Memory B cell (primary cell): ENCODE results near the gene ARL6IP5.

ENCODE experiments used
- ATAC-seq: fragments of 150-1000 bp; cut with Tn5 transposase; 2 replicates; pipeline ENCODE4 v1.10.0; 2021; ENCODE audit warnings: low read depth, mild to moderate bottlenecking, moderate library complexity
- DNase-seq, 2 donors: peaks; one replicate each; pipeline ENCODE4 v3.0.0; 2022; ENCODE audit warnings: low spot score in 2 of 2
- H3K27ac Mint-ChIP-seq: one replicate; pipeline ENCODE4 v1.8.0; 2022; ENCODE audit warnings: mild to moderate bottlenecking, moderate library complexity, mixed read lengths
- H3K27me3 Mint-ChIP-seq: one replicate; pipeline ENCODE4 v1.8.0; 2022; ENCODE audit warnings: mixed read lengths
- H3K36me3 Mint-ChIP-seq: one replicate; pipeline ENCODE4 v1.8.0; 2022; ENCODE audit warnings: mild to moderate bottlenecking, mixed read lengths
- H3K4me1 Mint-ChIP-seq: one replicate; pipeline ENCODE4 v1.8.0; 2022; ENCODE audit warnings: mixed read lengths
- H3K4me3 Mint-ChIP-seq: one replicate; pipeline ENCODE4 v1.8.0; 2022; ENCODE audit warnings: mild to moderate bottlenecking, moderate library complexity, mixed read lengths
- H3K9me3 Mint-ChIP-seq: one replicate; pipeline ENCODE4 v1.8.0; 2022; ENCODE audit warnings: mixed read lengths

ARL6IP5 gene

DNA sequence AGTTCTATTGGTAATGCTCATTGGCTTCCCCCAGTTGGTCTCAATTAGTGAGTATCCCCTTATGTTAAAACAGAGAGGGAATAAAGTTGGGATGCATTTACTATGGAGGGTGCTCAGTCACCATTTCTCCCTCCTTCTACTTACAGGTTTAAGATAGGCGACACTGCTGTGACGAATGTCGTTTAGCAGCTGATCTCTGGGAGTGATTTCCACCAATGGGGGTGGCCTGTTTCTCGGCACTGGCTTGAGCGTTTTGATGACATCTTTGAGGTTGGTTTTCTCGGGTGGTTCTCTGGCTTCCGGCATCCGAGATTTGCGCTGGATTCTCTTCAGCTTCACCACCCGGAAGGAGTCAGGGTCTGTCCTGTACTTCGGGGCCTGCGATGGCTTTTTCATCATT, 33.8 kb downstream of the ARL6IP5 start:
- no peak overlapping the region for H3K27ac Mint-ChIP-seq
- H3K27me3 Mint-ChIP-seq: peaks cover 2% of the 10 kb centered on the region
- no peak overlapping the region for H3K4me3 Mint-ChIP-seq
- DNase-seq: no peak
- H3K36me3 Mint-ChIP-seq: no peaks in the 10 kb centered on the region
- no peaks in the 10 kb centered on the region for H3K4me1 Mint-ChIP-seq
- no peaks in the 10 kb centered on the region for H3K9me3 Mint-ChIP-seq
- ATAC-seq: no peak

DNA sequence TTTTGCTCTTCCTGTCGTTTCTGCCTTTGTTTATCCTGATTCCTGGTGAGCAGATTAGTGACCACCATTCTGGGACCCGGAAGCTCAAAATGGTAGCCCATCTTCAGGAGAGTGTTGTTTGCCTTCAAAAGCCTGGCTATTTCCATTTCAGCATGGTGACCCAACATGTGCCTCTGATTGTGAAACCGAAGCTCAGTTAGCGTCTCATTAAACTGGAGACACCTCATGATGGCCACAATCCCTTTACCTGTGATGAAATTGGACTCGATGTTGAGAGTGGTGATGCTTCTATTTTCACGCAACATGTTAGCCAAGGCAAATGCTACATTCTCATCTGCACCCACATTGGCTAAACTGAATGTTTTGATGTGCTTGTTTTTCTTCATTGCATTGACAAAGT, 34.4 kb downstream of the ARL6IP5 start:
- ATAC-seq (no peak), DNase-seq (no peak)
- H3K4me1 Mint-ChIP-seq: no peaks in the 10 kb centered on the region
- H3K9me3 Mint-ChIP-seq: no peaks in the 10 kb centered on the region
- no peak overlapping the region for H3K27ac Mint-ChIP-seq
- H3K36me3 Mint-ChIP-seq: no peaks in the 10 kb centered on the region
- H3K4me3 Mint-ChIP-seq: no peak overlapping the region
- peaks cover 2% of the 10 kb centered on the region for H3K27me3 Mint-ChIP-seq

- no peak overlapping the region for H3K27ac Mint-ChIP-seq
- no peak for ATAC-seq
- H3K36me3 Mint-ChIP-seq: no peaks in the 10 kb centered on the region
Measured at GRCh38 chr3:69119681-69120080, 34.9 kb downstream of the ARL6IP5 start.

GRCh38 chr3:69120879-69121464, 36.2 kb downstream of the ARL6IP5 start:
- Mint-ChIP-seq H3K27ac (no peak overlapping the region), H3K36me3 (no peaks in the 10 kb centered on the region), H3K9me3 (no peaks in the 10 kb centered on the region), H3K27me3 (peaks cover 2% of the 10 kb centered on the region), H3K4me1 (no peaks in the 10 kb centered on the region), H3K4me3 (no peak overlapping the region)
- DNase-seq (peak; percentile 77 to 80), ATAC-seq (peak; percentile 80)

More at GRCh38 chr3:69119681-69120080, 34.9 kb downstream of the ARL6IP5 start:
- DNase-seq: no peak
- Mint-ChIP-seq H3K4me3 (no peak overlapping the region), H3K4me1 (no peaks in the 10 kb centered on the region), H3K9me3 (no peaks in the 10 kb centered on the region), H3K27me3 (peaks cover 2% of the 10 kb centered on the region)

- no peak for ATAC-seq
- Mint-ChIP-seq H3K27me3 (peaks cover 2% of the 10 kb centered on the region), H3K27ac (no peak overlapping the region), H3K4me3 (no peak overlapping the region), H3K36me3 (no peaks in the 10 kb centered on the region), H3K4me1 (no peaks in the 10 kb centered on the region), H3K9me3 (no peaks in the 10 kb centered on the region)
- DNase-seq: no peak
Measured at GRCh38 chr3:69121513-69121912, 36.8 kb downstream of the ARL6IP5 start.

DNA sequence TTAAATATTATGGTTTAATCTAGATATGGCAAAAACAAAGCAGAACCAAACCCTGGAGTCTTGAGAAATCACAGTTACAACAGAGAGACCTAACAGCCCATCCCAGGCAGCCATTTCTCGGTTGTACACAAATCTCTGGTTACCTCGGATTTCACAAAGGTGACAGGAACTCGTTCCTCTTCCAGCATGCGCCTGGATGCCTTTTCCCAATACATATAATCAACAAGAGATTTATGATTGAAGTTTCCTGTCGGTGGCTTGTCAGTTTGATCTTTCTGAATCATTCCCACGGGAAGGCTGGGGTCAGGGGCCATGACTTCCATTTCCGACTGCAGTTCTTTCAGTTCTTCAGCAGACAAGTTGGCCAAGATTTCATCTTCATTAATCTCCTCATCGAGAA, 37.2 kb downstream of the ARL6IP5 start:
- no peak for ATAC-seq
- peaks cover 3% of the 10 kb centered on the region for H3K27me3 Mint-ChIP-seq
- H3K36me3 Mint-ChIP-seq: no peaks in the 10 kb centered on the region
- no peak overlapping the region for H3K27ac Mint-ChIP-seq
- no peak for DNase-seq
- H3K9me3 Mint-ChIP-seq: no peaks in the 10 kb centered on the region
- no peaks in the 10 kb centered on the region for H3K4me1 Mint-ChIP-seq
- H3K4me3 Mint-ChIP-seq: no peak overlapping the region

DNA sequence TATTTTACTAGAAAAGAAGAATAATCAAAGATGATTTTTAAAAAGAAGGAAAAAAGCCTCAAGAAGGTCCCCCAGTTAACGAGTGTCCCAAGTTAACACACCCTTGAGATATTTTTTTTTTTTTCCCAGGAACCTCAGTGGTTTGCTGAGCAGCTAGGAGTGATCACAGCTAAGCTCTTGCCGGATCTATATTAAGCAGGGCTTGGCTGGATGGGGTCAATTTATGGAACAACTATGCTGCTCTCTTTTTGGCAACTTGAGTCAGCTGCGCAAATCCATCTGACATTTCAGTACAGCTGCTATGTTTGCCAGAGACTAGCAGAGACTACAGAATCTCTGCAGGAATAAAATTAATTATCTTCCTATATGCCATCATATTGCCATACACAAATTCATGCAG, 37.7 kb downstream of the ARL6IP5 start, which contains the start of gene LMOD3:
LMOD3 (minus strand) TSS at position 193 of the 400 bp plus-strand sequence. CDS start 209 bp downstream, outside the sequence.
- Mint-ChIP-seq H3K27ac (no peak within 1 kb of the TSS), H3K4me3 (no peak within 1 kb of the TSS), H3K9me3 (no peaks in the 10 kb centered on the region), H3K27me3 (peaks cover 4% of the 10 kb centered on the region), H3K4me1 (no peaks in the 10 kb centered on the region), H3K36me3 (no peaks in the 10 kb centered on the region)
- DNase-seq: no peak
- no peak for ATAC-seq

- DNase-seq: no peak
- peaks cover 5% of the 10 kb centered on the region for H3K27me3 Mint-ChIP-seq
- no peaks in the 10 kb centered on the region for H3K9me3 Mint-ChIP-seq
- H3K27ac Mint-ChIP-seq: no peak overlapping the region
- H3K4me1 Mint-ChIP-seq: no peaks in the 10 kb centered on the region
- no peak overlapping the region for H3K4me3 Mint-ChIP-seq
- no peak for ATAC-seq
- H3K36me3 Mint-ChIP-seq: no peaks in the 10 kb centered on the region
Measured at GRCh38 chr3:69126216-69126615, 41.5 kb downstream of the ARL6IP5 start.

- DNase-seq: no peak
- no peaks in the 10 kb centered on the region for H3K4me1 Mint-ChIP-seq
- ATAC-seq: no peak
- H3K36me3 Mint-ChIP-seq: no peaks in the 10 kb centered on the region
- no peaks in the 10 kb centered on the region for H3K9me3 Mint-ChIP-seq
- no peak overlapping the region for H3K4me3 Mint-ChIP-seq
- no peak overlapping the region for H3K27ac Mint-ChIP-seq
- peaks cover 5% of the 10 kb centered on the region for H3K27me3 Mint-ChIP-seq
Measured at GRCh38 chr3:69126999-69127398, 42.3 kb downstream of the ARL6IP5 start.

GRCh38 chr3:69128509-69128908, 43.8 kb downstream of the ARL6IP5 start:
- no peak for DNase-seq
- no peaks in the 10 kb centered on the region for H3K36me3 Mint-ChIP-seq
- H3K27ac Mint-ChIP-seq: no peak overlapping the region
- no peaks in the 10 kb centered on the region for H3K4me1 Mint-ChIP-seq
- no peak overlapping the region for H3K4me3 Mint-ChIP-seq
- peaks cover 5% of the 10 kb centered on the region for H3K27me3 Mint-ChIP-seq
- no peak for ATAC-seq
- H3K9me3 Mint-ChIP-seq: no peaks in the 10 kb centered on the region

- Mint-ChIP-seq H3K27ac (no peak overlapping the region), H3K4me1 (no peaks in the 10 kb centered on the region), H3K4me3 (no peak overlapping the region), H3K27me3 (peaks cover 7% of the 10 kb centered on the region), H3K36me3 (no peaks in the 10 kb centered on the region), H3K9me3 (no peaks in the 10 kb centered on the region)
- no peak for ATAC-seq
- DNase-seq: no peak
Measured at GRCh38 chr3:69129531-69129930, 44.8 kb downstream of the ARL6IP5 start.

- Mint-ChIP-seq H3K4me1 (no peaks in the 10 kb centered on the region), H3K9me3 (no peaks in the 10 kb centered on the region), H3K4me3 (no peak overlapping the region), H3K36me3 (no peaks in the 10 kb centered on the region), H3K27me3 (peaks cover 11% of the 10 kb centered on the region), H3K27ac (no peak overlapping the region)
- ATAC-seq (no peak), DNase-seq (no peak)
Measured at GRCh38 chr3:69130689-69131088, 46.0 kb downstream of the ARL6IP5 start.

GRCh38 chr3:69137005-69137404, 52.3 kb downstream of the ARL6IP5 start:
- Mint-ChIP-seq H3K4me3 (no peak overlapping the region), H3K9me3 (no peaks in the 10 kb centered on the region), H3K36me3 (no peaks in the 10 kb centered on the region), H3K4me1 (no peaks in the 10 kb centered on the region), H3K27me3 (peaks cover 14% of the 10 kb centered on the region), H3K27ac (no peak overlapping the region)
- DNase-seq (no peak), ATAC-seq (no peak)

DNA sequence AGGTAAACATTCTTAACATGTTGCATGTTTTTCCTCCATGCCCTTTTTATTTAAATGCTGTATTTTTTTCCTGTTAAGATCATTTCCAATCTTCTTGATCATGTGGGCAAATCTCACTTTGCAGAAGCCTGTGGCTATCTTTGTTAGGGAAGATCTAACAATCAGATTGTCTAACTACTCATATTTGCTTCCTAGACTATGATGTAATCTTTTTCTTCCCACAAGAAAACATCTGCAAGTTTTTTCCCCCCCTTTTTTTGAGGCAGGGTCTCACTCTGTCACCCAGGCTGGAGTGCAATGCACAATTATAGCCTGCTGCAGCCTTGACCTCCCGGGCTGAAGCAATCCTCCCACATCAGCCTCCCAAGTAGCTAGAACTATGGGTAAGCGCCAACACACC, 52.7 kb downstream of the ARL6IP5 start:
- Mint-ChIP-seq H3K4me1 (no peaks in the 10 kb centered on the region), H3K4me3 (no peak overlapping the region), H3K36me3 (no peaks in the 10 kb centered on the region)

DNA sequence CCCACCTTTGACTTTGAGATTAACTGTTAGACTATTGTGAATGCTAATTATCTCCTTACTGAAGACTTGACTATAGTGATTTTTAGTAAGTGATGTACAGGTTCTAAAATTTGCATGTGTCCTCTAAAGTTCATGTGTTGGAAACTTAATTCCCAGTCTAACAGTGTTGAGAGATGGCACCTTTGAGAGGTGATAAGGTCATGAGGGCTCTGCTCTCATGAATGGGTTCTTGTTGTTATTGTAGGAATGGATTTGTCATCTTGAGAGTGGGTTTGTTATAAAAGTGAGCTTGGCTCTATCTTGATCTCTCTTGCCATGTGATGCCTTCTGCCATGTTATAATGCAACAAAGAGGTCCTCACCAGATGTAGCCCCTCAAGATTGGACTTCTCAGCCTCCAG, 56.6 kb downstream of the ARL6IP5 start:
- no peak for DNase-seq
- Mint-ChIP-seq H3K4me1 (no peaks in the 10 kb centered on the region), H3K27me3 (peaks cover 15% of the 10 kb centered on the region), H3K9me3 (no peaks in the 10 kb centered on the region), H3K4me3 (no peak overlapping the region), H3K36me3 (no peaks in the 10 kb centered on the region), H3K27ac (no peak overlapping the region)
- ATAC-seq: no peak

More for the DNA sequence above, 52.7 kb downstream of the ARL6IP5 start:
- DNase-seq (no peak), ATAC-seq (no peak)
- Mint-ChIP-seq H3K9me3 (no peaks in the 10 kb centered on the region), H3K27me3 (peaks cover 14% of the 10 kb centered on the region), H3K27ac (no peak overlapping the region)
